Gastrocnemius medialis (tissue), 4 donors: ENCODE data around the gene SLC45A2. TPM values are rescaled to one million over a fixed set of nuclear protein-coding genes. Genes with fewer than 3 reads are reported as not detected.
A peak's percentile ranks its signal among the peaks of the same experiment; 100 is the strongest.

ENCODE experiments used
- ATAC-seq, 2 donors: fragments of 150-250 bp; one replicate each; pipeline ENCODE4 v1.9.1; 2016
- DNase-seq, 2 donors: peaks; one replicate each; pipeline ENCODE4 v3.0.0-alpha.2; 2019
- H3K27ac ChIP-seq, 4 donors: fragments of 200-600 bp; sonication (generic); 1 replicate in 1 of 4; 2 replicates in 3 of 4; pipeline ENCODE4 v1.5.1; 2016 to 2018; ENCODE audit warnings: mild to moderate bottlenecking in 2 of 4, moderate library complexity in 1 of 4
- H3K27me3 ChIP-seq, 3 donors: fragments of 200-600 bp; sonication (generic) in 2 of 3; 1 replicate in 1 of 3; 2 replicates in 2 of 3; pipeline versions ENCODE4 v1.5.1 to v1.6.0; 2016 to 2019; ENCODE audit warnings: mild to moderate bottlenecking in 1 of 3, moderate library complexity in 1 of 3
- H3K36me3 ChIP-seq, 2 donors: fragments of 200-600 bp; sonication (generic) in 1 of 2; one replicate each; pipeline ENCODE4 v1.5.1; 2017 to 2018
- H3K4me1 ChIP-seq, 2 donors: fragments of 200-600 bp; sonication (generic) in 1 of 2; one replicate each; pipeline ENCODE4 v1.5.1; 2016 to 2017; ENCODE audit warnings: mild to moderate bottlenecking in 2 of 2
- H3K4me3 ChIP-seq, 4 donors: fragments of 200-600 bp; sonication (generic) in 3 of 4; 1 replicate in 1 of 4; 2 replicates in 3 of 4; pipeline ENCODE4 v1.5.1; 2016 to 2019; ENCODE audit warnings: mild to moderate bottlenecking in 2 of 4
- H3K9me3 ChIP-seq, 3 donors: fragments of 200-600 bp; sonication (generic) in 2 of 3; 1 replicate in 1 of 3; 2 replicates in 2 of 3; pipeline ENCODE4 v1.5.1; 2016 to 2019
- POLR2A ChIP-seq, 2 donors: fragments of 450-650 bp; IDR thresholded peaks; one replicate each; pipeline ENCODE4 v1.6.1; 2017; ENCODE audit warnings: antibody characterized with exemption in 2 of 2, mild to moderate bottlenecking in 2 of 2, moderate library complexity in 2 of 2
- in situ Hi-C, 4 donors: fragments of 200-750 bp; cut with MboI; loops; one replicate each; pipeline versions ENCODE4 v1.15.0 to v1.8.0; 2017; ENCODE audit warnings: low sequenced_read_pairs in 4 of 4
- intact Hi-C: fragments of 100-400 bp; cut with DNase I; formaldehyde crosslinking; loops from one replicate; pipeline ENCODE4 v1.15.1; 2023; ENCODE audit warnings: low total_unique reads
- total RNA-seq, 4 donors: library from RNA; depleted of rRNA; stranded (reverse); fragments of >200 nt; gene quantifications; one replicate each; pipeline versions ENCODE4 v1.1.0 to v1.2.3, GENCODE V29; 2016
- TF ChIP-seq, protein P1 (sequence below), 5 experiments: fragments of 450-650 bp in 3 of 5; fragments of 200-600 bp in 2 of 5; sonication (generic) in 2 of 5; IDR thresholded peaks in 4 of 5; conservative IDR thresholded peaks in 1 of 5; 1 replicate in 4 of 5; 2 replicates in 1 of 5; pipeline ENCODE4 v1.5.1; 2016 to 2019; ENCODE audit warnings: antibody characterized with exemption in 5 of 5, mild to moderate bottlenecking in 3 of 5, moderate library complexity in 3 of 5

SLC45A2 gene
- total RNA-seq, 4 donors from 2014 or later = not detected

- in situ Hi-C loops = loop anchor here in 3 of 4 donors (25.0 kb wide), 2 partner anchors 454 to 904 kb away; partner anchors contain the start of genes BRIX1 (in 2 of the 3) and RAD1 (in 2 of the 3)
- Histone ChIP-seq H3K27ac (peak within 1 kb of the TSS; percentile 83 to 95 (median 87)), H3K9me3 (no peaks in the 10 kb centered on the region), H3K4me1 (peaks cover 6 to 14% of the 10 kb centered on the region in 2 donors), H3K4me3 (peak within 1 kb of the TSS; percentile 58 to 82 (median 67)), H3K27me3 (no peaks in the 10 kb centered on the region), H3K36me3 (peaks cover 0 to 21% of the 10 kb centered on the region in 2 donors)
- ATAC-seq (peak; percentile 96 to 97), DNase-seq (peak; percentile 87 to 93)
- TF ChIP-seq, protein P1, sequence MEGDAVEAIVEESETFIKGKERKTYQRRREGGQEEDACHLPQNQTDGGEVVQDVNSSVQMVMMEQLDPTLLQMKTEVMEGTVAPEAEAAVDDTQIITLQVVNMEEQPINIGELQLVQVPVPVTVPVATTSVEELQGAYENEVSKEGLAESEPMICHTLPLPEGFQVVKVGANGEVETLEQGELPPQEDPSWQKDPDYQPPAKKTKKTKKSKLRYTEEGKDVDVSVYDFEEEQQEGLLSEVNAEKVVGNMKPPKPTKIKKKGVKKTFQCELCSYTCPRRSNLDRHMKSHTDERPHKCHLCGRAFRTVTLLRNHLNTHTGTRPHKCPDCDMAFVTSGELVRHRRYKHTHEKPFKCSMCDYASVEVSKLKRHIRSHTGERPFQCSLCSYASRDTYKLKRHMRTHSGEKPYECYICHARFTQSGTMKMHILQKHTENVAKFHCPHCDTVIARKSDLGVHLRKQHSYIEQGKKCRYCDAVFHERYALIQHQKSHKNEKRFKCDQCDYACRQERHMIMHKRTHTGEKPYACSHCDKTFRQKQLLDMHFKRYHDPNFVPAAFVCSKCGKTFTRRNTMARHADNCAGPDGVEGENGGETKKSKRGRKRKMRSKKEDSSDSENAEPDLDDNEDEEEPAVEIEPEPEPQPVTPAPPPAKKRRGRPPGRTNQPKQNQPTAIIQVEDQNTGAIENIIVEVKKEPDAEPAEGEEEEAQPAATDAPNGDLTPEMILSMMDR (IDR thresholded peaks at IDR 0.05 in 4 of 5, conservative IDR thresholded peaks at IDR 0.05 in 1 of 5) = peak in 2 of 5 experiments; percentile 10 to 16
- TF ChIP-seq POLR2A (IDR thresholded peaks at IDR 0.05) = peak; percentile 58 to 84
- intact Hi-C loops = loop anchor here (1.0 to 5.0 kb wide), 3 partner anchors 11 to 909 kb away; partner anchors contain the start of genes BRIX1, RAD1 and TARS1
Measured at GRCh38 chr5:34007621-34008600, 23.4 kb upstream of the SLC45A2 start, which contains the start of gene AMACR. Gene AMACR (minus strand): TSS chr5:34008050. CDS start chr5:34008019, 31 bp downstream.

DNA sequence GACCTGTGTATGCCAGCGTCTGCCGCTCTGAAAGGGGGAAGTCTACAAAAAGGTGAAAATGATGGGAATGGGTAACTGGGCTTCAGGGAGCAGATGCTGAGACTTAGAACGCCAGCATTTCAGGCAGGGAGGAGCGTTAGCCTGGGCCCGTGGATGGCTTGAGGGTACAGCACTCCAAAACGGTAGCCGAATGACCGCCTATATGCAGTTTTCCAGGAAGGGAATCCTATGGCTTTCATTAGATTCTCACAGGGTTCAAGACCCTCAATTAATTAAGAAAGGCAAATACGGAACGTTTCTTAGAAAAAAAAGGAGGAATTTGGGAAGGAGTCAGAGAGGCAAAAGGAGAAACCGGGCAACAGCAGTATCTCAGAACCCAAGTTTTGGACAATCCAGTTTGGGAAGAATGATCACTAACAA lies 22.7 kb upstream of the SLC45A2 start:
- no peaks in the 10 kb centered on the region for H3K9me3 ChIP-seq
- ATAC-seq (peak in 1 of 2 donors; percentile 11), DNase-seq (no peak)
- peak overlapping the region; percentile 58 to 82 (median 67) for H3K4me3 ChIP-seq
- peaks cover 0 to 23% of the 10 kb centered on the region in 2 donors for H3K36me3 ChIP-seq
- H3K27me3 ChIP-seq = no peaks in the 10 kb centered on the region
- TF ChIP-seq POLR2A (IDR thresholded peaks at IDR 0.05) = no peak
- TF ChIP-seq, protein P1 (IDR thresholded peaks at IDR 0.05 in 4 of 5, conservative IDR thresholded peaks at IDR 0.05 in 1 of 5) = no peak
- peaks cover 6 to 14% of the 10 kb centered on the region in 2 donors for H3K4me1 ChIP-seq
- in situ Hi-C loops = loop anchor here in 3 of 4 donors (25.0 kb wide), 2 partner anchors 455 to 905 kb away; partner anchors contain the start of genes BRIX1 (in 2 of the 3) and RAD1 (in 2 of the 3)
- peak overlapping the region; percentile 83 to 95 (median 87) for H3K27ac ChIP-seq
- intact Hi-C loops = loop anchor here (1.0 to 5.0 kb wide), 2 partner anchors 10 to 910 kb away; partner anchors contain the start of genes BRIX1 and RAD1

- no peak for ATAC-seq
- peaks cover 0 to 23% of the 10 kb centered on the region in 2 donors for H3K36me3 ChIP-seq
- in situ Hi-C loops (loop anchor here in 3 of 4 donors (25.0 kb wide), 2 partner anchors 457 to 907 kb away; partner anchors contain the start of genes BRIX1 (in 2 of the 3) and RAD1 (in 2 of the 3)), intact Hi-C loops (loop anchor here (5.0 kb wide), 1 partner anchor 912 kb away; the partner anchor contains the start of genes BRIX1 and RAD1)
- no peak for TF ChIP-seq POLR2A (IDR thresholded peaks at IDR 0.05)
- TF ChIP-seq, protein P1 (IDR thresholded peaks at IDR 0.05 in 4 of 5, conservative IDR thresholded peaks at IDR 0.05 in 1 of 5) = no peak
- no peak overlapping the region for H3K4me3 ChIP-seq
- H3K4me1 ChIP-seq = peaks cover 6 to 14% of the 10 kb centered on the region in 2 donors
- no peak overlapping the region for H3K27ac ChIP-seq
- no peaks in the 10 kb centered on the region for H3K9me3 ChIP-seq
- DNase-seq = no peak
- no peaks in the 10 kb centered on the region for H3K27me3 ChIP-seq
Measured at GRCh38 chr5:34005681-34006080, 21.2 kb upstream of the SLC45A2 start.

DNA sequence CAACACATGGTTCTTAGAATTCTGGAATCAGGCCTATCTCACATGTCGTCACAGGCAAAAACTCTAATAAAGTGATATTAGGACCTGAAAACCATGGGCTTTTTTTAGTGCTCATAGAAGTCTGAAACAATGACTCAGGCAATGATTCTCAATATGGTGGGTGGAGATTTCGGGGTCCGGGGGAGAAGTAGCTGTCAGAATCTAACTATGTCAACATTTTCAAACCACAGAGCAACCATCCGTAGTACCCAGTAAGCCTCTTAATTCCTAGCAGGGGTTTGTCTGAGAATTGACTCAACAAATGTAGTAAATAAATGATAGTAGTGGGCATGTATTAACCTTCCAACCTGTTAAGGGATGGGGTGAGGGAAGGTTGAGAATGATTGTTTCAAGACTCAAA lies 20.7 kb upstream of the SLC45A2 start:
- DNase-seq (no peak), ATAC-seq (no peak)
- Histone ChIP-seq H3K4me3 (no peak overlapping the region), H3K27ac (no peak overlapping the region), H3K4me1 (peaks cover 6 to 14% of the 10 kb centered on the region in 2 donors), H3K9me3 (no peaks in the 10 kb centered on the region), H3K27me3 (no peaks in the 10 kb centered on the region), H3K36me3 (peaks cover 0 to 23% of the 10 kb centered on the region in 2 donors)
- TF ChIP-seq, protein P1 (IDR thresholded peaks at IDR 0.05 in 4 of 5, conservative IDR thresholded peaks at IDR 0.05 in 1 of 5) = no peak
- TF ChIP-seq POLR2A (IDR thresholded peaks at IDR 0.05) = no peak
- intact Hi-C loops = loop anchor here (5.0 kb wide), 1 partner anchor 912 kb away; the partner anchor contains the start of genes BRIX1 and RAD1
- in situ Hi-C loops = loop anchor here in 3 of 4 donors (25.0 kb wide), 2 partner anchors 457 to 907 kb away; partner anchors contain the start of genes BRIX1 (in 2 of the 3) and RAD1 (in 2 of the 3)
